ENCODE measurements around the gene CLIP1.

Gene CLIP1

GRCh38 chr12:122336015-122336946 lies 86.2 kb downstream of the CLIP1 start:
- H4K20me1 ChIP-seq (ENCODE audit: insufficient read depth, low read length), result no peaks in the 10 kb centered on the region
- no peak overlapping the region for H2AFZ ChIP-seq (ENCODE audit: low read depth, low read length)
- no peak overlapping the region for H3K9ac ChIP-seq (ENCODE audit: low read depth, low read length)
- H3K36me3 ChIP-seq (ENCODE audit: insufficient read depth, low read length), result peaks cover 38% of the 10 kb centered on the region
- TF ChIP-seq CTCF (IDR thresholded peaks at IDR 0.05; ENCODE audit: borderline replicate concordance, extremely low read depth, low read length, poor library complexity, severe bottlenecking) (peak; percentile 72), EZH2 (IDR thresholded peaks at IDR 0.05; ENCODE audit: borderline replicate concordance, low read depth, low read length, severe bottlenecking) (no peak)
- no peak overlapping the region for H3K4me3 ChIP-seq (ENCODE audit: low read depth in 1 of 2, low read length in 2 of 2)
- peak; percentile 69; the same call in 2 of the 3 replicates for ATAC-seq (ENCODE audit: insufficient read depth, low read depth)
- DNase-seq, result peak; percentile 55
- no peak overlapping the region for H3K4me2 ChIP-seq (ENCODE audit: insufficient read depth, low read length)
- H3K9me3 ChIP-seq (ENCODE audit: insufficient read depth, low read length, severe bottlenecking), result no peaks in the 10 kb centered on the region
- H3K4me1 ChIP-seq (ENCODE audit: insufficient read depth, low read length), result no peaks in the 10 kb centered on the region
- no peak overlapping the region for H3K27ac ChIP-seq (ENCODE audit: low read length)
- H3K79me2 ChIP-seq (ENCODE audit: insufficient read depth, low read length), result no peaks in the 10 kb centered on the region
- no peaks in the 10 kb centered on the region for H3K27me3 ChIP-seq (ENCODE audit: insufficient read depth, low read length, poor library complexity)

DNA sequence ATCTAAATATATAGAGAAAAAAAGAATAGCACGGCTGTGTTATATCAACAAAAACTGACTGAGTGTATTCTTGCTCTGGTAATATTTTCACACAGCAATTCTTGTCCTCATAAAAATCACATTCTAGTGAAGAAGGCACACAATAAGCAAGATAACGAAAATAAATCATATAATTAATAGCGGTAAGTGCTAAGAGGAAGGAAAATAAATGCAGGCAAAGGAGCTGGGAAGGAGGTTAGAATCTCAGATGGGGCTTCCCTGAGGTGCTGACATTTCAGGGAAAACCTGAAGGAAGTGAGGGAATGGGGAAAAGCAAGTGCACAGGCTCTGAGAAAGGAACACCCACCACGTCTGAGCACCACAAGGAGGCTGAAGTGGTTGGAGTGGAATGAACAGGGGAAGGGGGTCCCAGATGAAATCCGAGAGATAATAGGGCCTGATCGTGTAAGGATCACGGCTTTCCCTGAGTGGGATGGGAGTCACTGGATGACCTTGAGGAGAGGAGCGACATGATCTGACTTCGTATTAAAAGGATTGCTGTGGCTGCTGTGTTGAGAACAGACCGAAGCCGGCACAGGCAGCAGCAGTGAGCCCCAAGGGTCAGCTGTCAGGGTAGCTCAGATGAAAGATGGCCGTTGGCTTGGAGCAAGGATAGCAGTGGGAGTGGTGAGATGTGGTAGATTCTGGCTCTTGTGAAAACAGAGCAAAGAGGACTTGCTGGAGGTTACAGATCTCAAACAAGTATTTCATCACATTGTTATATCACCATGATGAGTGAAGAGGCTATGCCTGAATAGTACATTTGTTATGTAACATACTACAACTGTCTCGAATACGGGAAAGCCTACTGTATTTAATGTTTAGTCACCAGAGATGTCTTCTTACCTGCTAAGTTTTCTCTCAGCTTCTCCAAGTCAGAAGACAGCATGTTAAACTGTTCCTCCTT lies 89.1 kb downstream of the CLIP1 start:
- no peaks in the 10 kb centered on the region for H3K27me3 ChIP-seq (ENCODE audit: insufficient read depth, low read length, poor library complexity)
- DNase-seq (no peak), ATAC-seq (ENCODE audit: insufficient read depth, low read depth) (no peak)
- no peak for TF ChIP-seq CTCF (IDR thresholded peaks at IDR 0.05; ENCODE audit: borderline replicate concordance, extremely low read depth, low read length, poor library complexity, severe bottlenecking)
- no peak for TF ChIP-seq EZH2 (IDR thresholded peaks at IDR 0.05; ENCODE audit: borderline replicate concordance, low read depth, low read length, severe bottlenecking)
- H3K9ac ChIP-seq (ENCODE audit: low read depth, low read length), result no peak overlapping the region
- no peaks in the 10 kb centered on the region for H4K20me1 ChIP-seq (ENCODE audit: insufficient read depth, low read length)
- no peak overlapping the region for H2AFZ ChIP-seq (ENCODE audit: low read depth, low read length)
- no peak overlapping the region for H3K4me2 ChIP-seq (ENCODE audit: insufficient read depth, low read length)
- H3K36me3 ChIP-seq (ENCODE audit: insufficient read depth, low read length), result peaks cover 34% of the 10 kb centered on the region
- H3K4me1 ChIP-seq (ENCODE audit: insufficient read depth, low read length), result no peaks in the 10 kb centered on the region
- no peak overlapping the region for H3K27ac ChIP-seq (ENCODE audit: low read length)
- H3K9me3 ChIP-seq (ENCODE audit: insufficient read depth, low read length, severe bottlenecking), result no peaks in the 10 kb centered on the region
- no peaks in the 10 kb centered on the region for H3K79me2 ChIP-seq (ENCODE audit: insufficient read depth, low read length)
- H3K4me3 ChIP-seq (ENCODE audit: low read depth in 1 of 2, low read length in 2 of 2), result no peak overlapping the region

DNA sequence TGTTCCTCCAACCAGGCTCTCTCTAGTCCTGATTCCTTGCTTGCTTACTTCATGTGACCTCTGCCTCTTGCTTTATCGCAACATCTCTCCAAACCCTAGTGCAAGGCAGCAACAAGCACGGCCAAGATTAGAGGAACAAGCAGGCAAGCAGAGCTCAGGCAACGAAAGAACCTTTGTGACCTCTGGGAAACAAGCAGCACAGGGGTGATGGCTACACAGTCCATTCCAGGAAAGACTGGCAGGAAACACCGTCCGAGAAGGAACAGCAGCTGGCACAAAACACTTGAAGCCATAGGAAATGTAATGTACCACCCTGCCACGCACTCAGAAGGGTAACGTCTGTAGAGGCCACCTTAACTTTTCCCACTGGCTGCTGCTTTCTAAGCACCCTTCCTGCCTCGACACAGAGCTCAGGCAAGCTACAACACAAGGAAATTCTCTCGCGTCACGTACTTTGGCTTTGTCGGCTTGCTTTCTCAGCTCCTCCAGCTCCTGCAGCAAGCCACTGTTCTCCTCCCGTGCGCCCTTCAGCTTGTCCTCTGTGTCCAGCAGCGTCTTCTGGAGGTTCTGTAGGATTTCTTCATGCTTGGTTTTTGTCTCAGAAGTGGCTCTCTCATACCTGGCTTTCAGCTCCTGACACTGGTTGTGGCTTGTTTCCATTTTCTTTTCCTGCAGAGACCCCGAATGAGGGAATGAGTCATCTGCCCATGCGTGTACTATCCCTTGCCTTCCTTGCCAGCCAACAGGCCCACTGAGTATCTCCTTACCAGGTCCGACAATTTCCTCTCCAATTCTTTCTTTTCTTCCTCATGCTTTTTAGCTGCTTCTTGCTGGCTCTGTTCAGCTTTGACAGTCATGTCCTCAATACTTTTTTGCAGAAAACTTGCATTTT lies 94.7 kb downstream of the CLIP1 start:
- no peak overlapping the region for H3K4me2 ChIP-seq (ENCODE audit: insufficient read depth, low read length)
- H3K4me3 ChIP-seq (ENCODE audit: low read depth in 1 of 2, low read length in 2 of 2), result no peak overlapping the region
- no peaks in the 10 kb centered on the region for H3K79me2 ChIP-seq (ENCODE audit: insufficient read depth, low read length)
- ATAC-seq (ENCODE audit: insufficient read depth, low read depth) (no peak), DNase-seq (no peak)
- no peak overlapping the region for H2AFZ ChIP-seq (ENCODE audit: low read depth, low read length)
- H3K27me3 ChIP-seq (ENCODE audit: insufficient read depth, low read length, poor library complexity), result no peaks in the 10 kb centered on the region
- H3K4me1 ChIP-seq (ENCODE audit: insufficient read depth, low read length), result no peaks in the 10 kb centered on the region; the same call in 1 of the 2 replicates
- H4K20me1 ChIP-seq (ENCODE audit: insufficient read depth, low read length), result no peaks in the 10 kb centered on the region
- H3K27ac ChIP-seq (ENCODE audit: low read length), result no peak overlapping the region
- H3K9ac ChIP-seq (ENCODE audit: low read depth, low read length), result no peak overlapping the region
- TF ChIP-seq CTCF (IDR thresholded peaks at IDR 0.05; ENCODE audit: borderline replicate concordance, extremely low read depth, low read length, poor library complexity, severe bottlenecking) (no peak), EZH2 (IDR thresholded peaks at IDR 0.05; ENCODE audit: borderline replicate concordance, low read depth, low read length, severe bottlenecking) (no peak)
- no peaks in the 10 kb centered on the region for H3K9me3 ChIP-seq (ENCODE audit: insufficient read depth, low read length, severe bottlenecking)
- peaks cover 45% of the 10 kb centered on the region for H3K36me3 ChIP-seq (ENCODE audit: insufficient read depth, low read length)
